ENCODE results near the gene TMC3. TPM values are rescaled to one million over a fixed set of nuclear protein-coding genes. Genes with fewer than 3 reads are reported as not detected.

Gene TMC3
- polyA plus RNA-seq, 1 of the 3 experiments (the other 2 are of a cell fraction), result not detected

DNA sequence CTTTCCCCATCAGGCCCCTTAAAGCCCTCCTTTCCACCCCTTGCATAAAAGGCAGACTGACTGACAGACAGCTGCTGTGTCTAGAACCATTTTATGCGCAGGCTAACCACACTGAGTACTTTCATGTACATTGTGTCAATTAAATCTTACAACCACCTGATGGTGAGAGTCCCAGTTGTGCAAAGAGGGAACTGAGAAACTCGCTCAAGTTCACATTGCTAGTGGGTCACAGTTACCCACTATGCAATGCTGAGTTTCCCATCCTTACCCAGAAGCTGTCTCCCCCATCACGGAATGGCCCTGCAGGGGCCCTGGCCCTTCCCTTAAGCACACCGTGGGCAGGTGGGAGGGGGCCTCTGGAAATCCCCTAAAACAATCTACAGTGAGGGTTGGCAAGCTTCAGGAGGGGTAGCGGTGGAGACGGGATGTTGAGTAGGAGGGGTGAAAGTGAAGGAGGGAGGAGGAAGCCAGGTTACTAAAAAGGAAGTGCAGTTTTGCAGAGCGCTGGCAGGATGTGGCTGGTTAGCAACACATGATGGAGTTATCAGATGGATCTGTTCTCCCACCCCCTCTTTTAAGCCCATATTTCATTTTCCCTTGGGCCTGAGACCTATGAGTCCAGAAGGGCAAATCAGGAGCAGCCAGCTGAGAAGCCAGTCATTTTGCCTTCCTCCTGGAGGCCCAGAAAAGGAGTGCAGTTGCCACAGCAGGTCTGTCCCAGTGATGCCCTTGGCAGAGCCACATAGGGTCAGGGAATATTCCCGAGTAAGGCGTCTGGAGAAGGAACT lies 80.1 kb downstream of the TMC3 start:
- peak; percentile 50 for DNase-seq
- Histone ChIP-seq H3K4me3 (ENCODE audit: low read depth in 2 of 2, low read length in 1 of 2) (no peak overlapping the region), H3K9ac (no peak overlapping the region), H2AFZ (ENCODE audit: low read depth) (no peak overlapping the region), H3F3A (replicated peaks; ENCODE audit: insufficient read depth) (no peaks in the 10 kb centered on the region), H4K20me1 (ENCODE audit: insufficient read depth) (no peaks in the 10 kb centered on the region), H3K79me2 (ENCODE audit: insufficient read depth) (no peaks in the 10 kb centered on the region), H3K4me1 (ENCODE audit: control insufficient read depth in 1 of 2, insufficient read depth in 2 of 2, low read depth in 1 of 2, low read length in 1 of 2) (peaks cover 7 to 9% of the 10 kb centered on the region in 2 experiments; a peak in 2 of 4 replicates), H3K9me2 (no peaks in the 10 kb centered on the region), H3K4me2 (no peak overlapping the region), H3K36me3 (replicated peaks in 1 of 2; ENCODE audit: control insufficient read depth in 1 of 2, insufficient read depth in 2 of 2, low read length in 1 of 2) (no peaks in the 10 kb centered on the region), H3K27me3 (ENCODE audit: insufficient read depth) (peaks cover 10% of the 10 kb centered on the region), H3K9me3 (no peaks in the 10 kb centered on the region), H3K27ac (ENCODE audit: low read depth in 2 of 2, low read length in 1 of 2) (no peak overlapping the region)
- ChIA-PET POLR2A (no interaction called here), CTCF (interaction anchor here (1.0 to 4.8 kb wide), 3 partner anchors 8 to 28 kb away, joined by 4 to 28 read pairs (median 5); no protein-coding TSS in a partner anchor)
- 58% methylated on average over 9 of the region's 9 CpGs for WGBS (ENCODE audit: low lambda C conversion rate)
- TF ChIP-seq TAF1 (IDR thresholded peaks at IDR 0.05; ENCODE audit: borderline replicate concordance, low read depth, low read length), result no peak
- TF ChIP-seq RXRA (IDR thresholded peaks at IDR 0.05; ENCODE audit: borderline replicate concordance, low read depth), result no peak
- peak; percentile 71; the same call in 1 of the 2 replicates for TF ChIP-seq RFX5 (IDR thresholded peaks at IDR 0.05; ENCODE audit: low read length)

- no peaks in the 10 kb centered on the region for H3K9me2 ChIP-seq
- no peak overlapping the region for H3K4me3 ChIP-seq (ENCODE audit: low read depth in 2 of 2, low read length in 1 of 2)
- no peaks in the 10 kb centered on the region for H3F3A ChIP-seq (replicated peaks; ENCODE audit: insufficient read depth)
- ChIA-PET CTCF (interaction anchor here (0.8 to 4.8 kb wide), 5 partner anchors 9 to 95 kb away, joined by 3 to 28 read pairs (median 4); no protein-coding TSS in a partner anchor), POLR2A (no interaction called here)
- H3K4me1 ChIP-seq (ENCODE audit: control insufficient read depth in 1 of 2, insufficient read depth in 2 of 2, low read depth in 1 of 2, low read length in 1 of 2), result peaks cover 7 to 8% of the 10 kb centered on the region in 2 experiments; a peak in 2 of 4 replicates
- H3K4me2 ChIP-seq, result no peak overlapping the region
- no peak overlapping the region for H2AFZ ChIP-seq (ENCODE audit: low read depth)
- no peak for DNase-seq
- H4K20me1 ChIP-seq (ENCODE audit: insufficient read depth), result no peaks in the 10 kb centered on the region
- H3K79me2 ChIP-seq (ENCODE audit: insufficient read depth), result no peaks in the 10 kb centered on the region
- H3K9me3 ChIP-seq, result no peaks in the 10 kb centered on the region
- WGBS (ENCODE audit: low lambda C conversion rate), result 59% methylated on average over 9 of the region's 12 CpGs
- no peaks in the 10 kb centered on the region for H3K36me3 ChIP-seq (replicated peaks in 1 of 2; ENCODE audit: control insufficient read depth in 1 of 2, insufficient read depth in 2 of 2, low read length in 1 of 2)
- peaks cover 6% of the 10 kb centered on the region for H3K27me3 ChIP-seq (ENCODE audit: insufficient read depth)
- H3K27ac ChIP-seq (ENCODE audit: low read depth in 2 of 2, low read length in 1 of 2), result no peak overlapping the region
- H3K9ac ChIP-seq, result no peak overlapping the region
- no peak for TF ChIP-seq FOSL2 (IDR thresholded peaks at IDR 0.05; ENCODE audit: borderline replicate concordance, low read depth)
- no peak for TF ChIP-seq FOXJ3 (CRISPR knock-in tag; IDR thresholded peaks at IDR 0.05)
- TF ChIP-seq PBX3 (IDR thresholded peaks at IDR 0.05), result no peak
- TF ChIP-seq SMC3 (IDR thresholded peaks at IDR 0.05; ENCODE audit: low read depth, low read length), result no peak
- TF ChIP-seq YY1 (IDR thresholded peaks at IDR 0.05; ENCODE audit: low read depth), result no peak
- TF ChIP-seq, protein P1, sequence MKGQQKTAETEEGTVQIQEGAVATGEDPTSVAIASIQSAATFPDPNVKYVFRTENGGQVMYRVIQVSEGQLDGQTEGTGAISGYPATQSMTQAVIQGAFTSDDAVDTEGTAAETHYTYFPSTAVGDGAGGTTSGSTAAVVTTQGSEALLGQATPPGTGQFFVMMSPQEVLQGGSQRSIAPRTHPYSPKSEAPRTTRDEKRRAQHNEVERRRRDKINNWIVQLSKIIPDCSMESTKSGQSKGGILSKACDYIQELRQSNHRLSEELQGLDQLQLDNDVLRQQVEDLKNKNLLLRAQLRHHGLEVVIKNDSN (IDR thresholded peaks at IDR 0.05; ENCODE audit: borderline replicate concordance, low read depth), result no peak
- TF ChIP-seq EP300 (IDR thresholded peaks at IDR 0.05; ENCODE audit: borderline replicate concordance in 1 of 2, low read depth in 1 of 2, low read length in 1 of 2), result no peak
- no peak for TF ChIP-seq EZH2phosphoT487 (IDR thresholded peaks at IDR 0.05; ENCODE audit: borderline replicate concordance, low read depth)
- no peak for TF ChIP-seq SIN3A (IDR thresholded peaks at IDR 0.05; ENCODE audit: borderline replicate concordance, low read depth, low read length)
- no peak for TF ChIP-seq MXI1 (IDR thresholded peaks at IDR 0.05; ENCODE audit: low read depth, low read length)
- TF ChIP-seq, protein P2, sequence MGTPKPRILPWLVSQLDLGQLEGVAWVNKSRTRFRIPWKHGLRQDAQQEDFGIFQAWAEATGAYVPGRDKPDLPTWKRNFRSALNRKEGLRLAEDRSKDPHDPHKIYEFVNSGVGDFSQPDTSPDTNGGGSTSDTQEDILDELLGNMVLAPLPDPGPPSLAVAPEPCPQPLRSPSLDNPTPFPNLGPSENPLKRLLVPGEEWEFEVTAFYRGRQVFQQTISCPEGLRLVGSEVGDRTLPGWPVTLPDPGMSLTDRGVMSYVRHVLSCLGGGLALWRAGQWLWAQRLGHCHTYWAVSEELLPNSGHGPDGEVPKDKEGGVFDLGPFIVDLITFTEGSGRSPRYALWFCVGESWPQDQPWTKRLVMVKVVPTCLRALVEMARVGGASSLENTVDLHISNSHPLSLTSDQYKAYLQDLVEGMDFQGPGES (IDR thresholded peaks at IDR 0.05; ENCODE audit: low read depth, low read length), result no peak
- TF ChIP-seq USF2 (IDR thresholded peaks at IDR 0.05; ENCODE audit: borderline replicate concordance, low read depth, low read length), result no peak
- no peak for TF ChIP-seq POLR2AphosphoS5 (IDR thresholded peaks at IDR 0.05; ENCODE audit: low read depth, low read length)
- no peak for TF ChIP-seq FOXM1 (IDR thresholded peaks at IDR 0.05; ENCODE audit: low read depth)
- TF ChIP-seq JUND (IDR thresholded peaks at IDR 0.05), result no peak
- TF ChIP-seq RXRA (IDR thresholded peaks at IDR 0.05; ENCODE audit: borderline replicate concordance, low read depth), result no peak
- TF ChIP-seq RAD21 (IDR thresholded peaks at IDR 0.05; ENCODE audit: low read length), result no peak
- TF ChIP-seq ZBTB33 (IDR thresholded peaks at IDR 0.05; ENCODE audit: borderline replicate concordance, low read depth), result no peak
- no peak for TF ChIP-seq RCOR1 (IDR thresholded peaks at IDR 0.05; ENCODE audit: low read length)
Measured at GRCh38 chr15:81292523-81293001, 81.5 kb downstream of the TMC3 start.
